Stimulated activated CD4-positive, alpha-beta T cell treated with anti-CD3 and anti-CD28 coated beads, TNF-alpha, amount 100 ng/mL, for 4 hours (primary cell): ENCODE measurements around the gene NUDT7.

ENCODE experiments used
- DNase-seq, 3 experiments: peaks; one replicate each; pipeline ENCODE4 v3.0.0-alpha.2; 2020; ENCODE audit warnings: low read depth in 3 of 3

The NUDT7 gene

GRCh38 chr16:77724174-77724573 is 1.9 kb downstream of the NUDT7 start:
- no peak for DNase-seq

- DNase-seq: no peak
Observed at GRCh38 chr16:77729951-77730350, 7.6 kb downstream of the NUDT7 start.

- no peak for DNase-seq
Observed at GRCh38 chr16:77732241-77732946, 10.1 kb downstream of the NUDT7 start.

GRCh38 chr16:77736879-77737278 is 14.6 kb downstream of the NUDT7 start:
- no peak for DNase-seq

GRCh38 chr16:77738706-77739558 is 16.6 kb downstream of the NUDT7 start:
- no peak for DNase-seq

GRCh38 chr16:77739559-77739892 is 17.2 kb downstream of the NUDT7 start:
- no peak for DNase-seq

- DNase-seq: no peak
Observed at GRCh38 chr16:77744141-77744540, 21.8 kb downstream of the NUDT7 start.

GRCh38 chr16:77745972-77746371 is 23.7 kb downstream of the NUDT7 start:
- no peak for DNase-seq

- no peak for DNase-seq
Observed at GRCh38 chr16:77748421-77749005, 26.2 kb downstream of the NUDT7 start.

- DNase-seq: no peak
Observed at GRCh38 chr16:77749415-77749814, 27.1 kb downstream of the NUDT7 start.

- no peak for DNase-seq
Observed at GRCh38 chr16:77758046-77758445, 35.7 kb downstream of the NUDT7 start.

GRCh38 chr16:77758508-77758907 is 36.2 kb downstream of the NUDT7 start:
- no peak for DNase-seq

GRCh38 chr16:77759201-77759600 is 36.9 kb downstream of the NUDT7 start:
- no peak for DNase-seq

- no peak for DNase-seq
Observed at GRCh38 chr16:77759821-77760220, 37.5 kb downstream of the NUDT7 start.

- no peak for DNase-seq
Observed at GRCh38 chr16:77760800-77761199, 38.5 kb downstream of the NUDT7 start.

- no peak for DNase-seq
Observed at GRCh38 chr16:77761204-77761603, 38.9 kb downstream of the NUDT7 start.

GRCh38 chr16:77762262-77762661 is 39.9 kb downstream of the NUDT7 start:
- no peak for DNase-seq

GRCh38 chr16:77763994-77764393 is 41.7 kb downstream of the NUDT7 start:
- no peak for DNase-seq

GRCh38 chr16:77767211-77767610 is 44.9 kb downstream of the NUDT7 start:
- DNase-seq: no peak

- no peak for DNase-seq
Observed at GRCh38 chr16:77767826-77768225, 45.5 kb downstream of the NUDT7 start.

- DNase-seq: no peak
Observed at GRCh38 chr16:77775911-77776909, 53.9 kb downstream of the NUDT7 start.

GRCh38 chr16:77777745-77778144 is 55.4 kb downstream of the NUDT7 start:
- DNase-seq: no peak
